HG03442 (cell line): ENCODE data around the gene SCYL2.
A peak's percentile ranks its signal among the peaks of the same experiment; 100 is the strongest.
"Not testable (repeated sequence)": the region's sequence is repeated elsewhere in the genome, so short reads cannot be mapped to it uniquely, and the experiment has no call there.

Experiments
- ATAC-seq: cut with Tn5 transposase; IDR thresholded peaks from one replicate; pipeline ENCODE4 v1.9.1; 2021; ENCODE audit warnings: mild to moderate bottlenecking, moderate library complexity; ENCODE audit not compliant: unreplicated experiment

SCYL2 gene

GRCh38 chr12:100266835-100267602 lies at the start of gene SCYL2, which contains the start of gene DEPDC4:
SCYL2 (plus strand) TSS chr12:100267177; CDS start chr12:100282971, 15,794 bp downstream.
DEPDC4 (minus strand) TSS chr12:100267079; CDS start chr12:100267076, 3 bp downstream.
- ATAC-seq: peak; percentile 86

- no peak for ATAC-seq
These were observed 47.5 kb upstream of the SCYL2 start for GRCh38 chr12:100219328-100220109.

GRCh38 chr12:100221523-100221922 lies 45.5 kb upstream of the SCYL2 start:
- no peak for ATAC-seq

DNA sequence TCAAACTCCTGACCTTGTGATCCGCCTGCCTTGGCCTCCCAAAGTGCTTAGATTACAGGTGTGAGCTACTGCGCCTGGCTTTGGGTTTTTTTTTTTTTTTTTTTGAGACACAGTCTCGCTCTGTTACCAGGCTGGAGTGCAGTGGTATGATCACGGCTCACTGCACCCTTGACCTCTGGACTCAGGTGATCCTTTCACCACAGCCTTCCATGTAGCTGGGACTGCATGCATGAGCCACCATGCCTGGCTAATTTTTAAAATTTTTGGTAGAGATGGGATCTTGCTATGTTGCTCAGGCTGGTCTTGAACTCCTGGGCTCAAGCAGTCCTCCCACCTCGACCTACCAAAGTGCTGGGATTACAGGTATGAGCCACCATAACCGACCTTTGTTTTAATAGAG lies 44.8 kb upstream of the SCYL2 start:
- ATAC-seq: not testable (repeated sequence)

- no peak for ATAC-seq
These were observed 41.5 kb upstream of the SCYL2 start for GRCh38 chr12:100225491-100225890.

- no peak for ATAC-seq
These were observed 37.8 kb upstream of the SCYL2 start for GRCh38 chr12:100229036-100229635.

- ATAC-seq: no peak
These were observed 37.1 kb upstream of the SCYL2 start for GRCh38 chr12:100229876-100230275.

- not testable (repeated sequence) for ATAC-seq
These were observed 35.1 kb upstream of the SCYL2 start for GRCh38 chr12:100231873-100232272.

DNA sequence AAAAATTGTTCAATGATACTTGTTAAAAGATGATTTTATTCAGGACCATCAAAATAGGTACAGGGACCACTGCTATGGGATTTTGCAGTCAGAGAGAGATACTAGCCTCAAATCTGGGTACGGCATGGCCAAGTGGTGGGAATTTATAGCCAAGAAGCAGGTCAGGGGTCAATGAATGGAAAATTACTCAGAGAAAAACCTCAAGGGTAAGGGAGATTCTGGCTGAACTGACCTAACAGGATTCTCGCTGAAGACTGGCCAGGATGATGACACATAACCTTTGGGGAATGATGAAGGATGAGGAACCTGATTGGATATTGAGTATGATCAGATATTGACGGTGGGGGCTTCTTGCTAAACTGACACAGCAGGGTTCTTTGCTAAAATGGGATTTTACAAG lies 32.8 kb upstream of the SCYL2 start:
- ATAC-seq: peak; percentile 6

- ATAC-seq: peak; percentile 71
These were observed 32.2 kb upstream of the SCYL2 start for GRCh38 chr12:100234591-100235304.

DNA sequence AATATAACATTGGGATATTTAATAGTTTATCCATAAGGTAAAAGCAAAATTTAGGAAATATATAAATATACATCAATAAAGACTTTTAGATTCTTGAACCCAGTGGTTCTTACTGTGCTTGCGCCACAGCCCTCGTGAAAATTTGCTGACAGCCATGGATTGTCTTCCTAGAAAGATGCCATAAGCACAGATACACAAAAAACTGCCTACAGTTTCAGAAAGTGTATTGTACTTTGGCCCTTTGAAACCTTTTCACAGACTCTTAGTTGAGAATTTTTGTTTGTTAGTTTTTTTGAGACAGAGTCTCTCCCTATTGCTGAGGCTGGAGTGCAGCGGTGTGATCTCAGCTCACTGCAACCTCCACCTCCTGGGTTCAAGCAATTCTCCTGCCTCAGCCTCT lies 28.2 kb upstream of the SCYL2 start:
- ATAC-seq: no peak

GRCh38 chr12:100239589-100239988 lies 27.4 kb upstream of the SCYL2 start:
- no peak for ATAC-seq

DNA sequence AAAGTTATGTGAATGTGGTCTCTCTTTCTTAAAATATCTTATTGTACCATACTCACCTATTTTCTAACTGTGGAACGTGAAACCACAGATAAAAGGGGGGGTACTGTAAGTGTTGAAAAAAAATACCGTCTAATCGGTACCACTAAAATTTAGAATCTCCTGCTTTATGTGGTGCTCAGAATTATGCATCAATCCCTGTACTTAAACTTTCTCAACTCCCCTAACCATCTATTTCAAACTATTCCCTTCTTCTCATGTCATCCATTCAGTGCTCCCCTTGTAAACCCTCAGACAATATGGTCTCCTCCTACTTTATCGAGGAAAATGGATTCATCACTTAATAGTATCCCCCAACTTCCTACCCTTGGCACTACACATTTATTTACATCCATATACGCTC lies 23.8 kb upstream of the SCYL2 start:
- no peak for ATAC-seq

- no peak for ATAC-seq
These were observed 19.2 kb upstream of the SCYL2 start for GRCh38 chr12:100247765-100248164.

DNA sequence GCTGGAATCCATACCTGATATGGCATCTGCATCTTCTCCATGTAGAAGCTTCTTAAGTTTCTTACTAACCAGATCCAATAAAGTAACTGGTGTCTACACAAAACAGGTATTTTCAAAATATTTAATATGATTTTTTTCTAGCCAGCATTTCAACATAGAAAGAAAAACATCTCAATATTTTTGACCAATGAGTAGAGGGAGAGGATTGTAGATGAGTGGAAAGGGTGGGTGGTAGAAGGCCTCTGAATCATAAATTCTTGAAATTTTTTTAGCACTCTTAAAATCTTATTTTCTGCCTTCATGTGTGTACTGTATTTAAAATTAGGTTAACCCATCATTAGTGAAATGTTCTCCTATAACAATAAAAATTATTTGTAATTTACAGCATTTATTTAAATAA lies 18.1 kb upstream of the SCYL2 start:
- ATAC-seq: no peak

DNA sequence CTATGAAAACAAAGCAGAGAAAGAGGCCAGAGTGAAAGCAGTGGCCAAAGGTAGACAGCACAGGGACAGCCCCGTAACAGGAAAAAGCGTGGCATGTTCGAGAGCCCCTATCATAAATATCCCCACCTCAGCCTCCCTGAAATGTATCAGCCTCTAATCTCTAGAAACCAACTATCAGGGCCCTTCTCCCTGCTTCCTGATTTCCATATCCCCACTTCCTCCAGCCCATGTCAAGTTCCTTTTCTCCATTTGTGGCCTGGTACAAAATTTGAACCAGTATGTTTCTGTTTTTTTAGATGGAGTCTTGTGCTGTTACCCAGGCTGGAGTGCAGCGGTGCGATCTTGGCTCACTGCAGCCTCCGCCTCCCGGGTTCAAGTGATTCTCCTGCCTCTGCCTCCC lies 17.0 kb upstream of the SCYL2 start:
- ATAC-seq: no peak

DNA sequence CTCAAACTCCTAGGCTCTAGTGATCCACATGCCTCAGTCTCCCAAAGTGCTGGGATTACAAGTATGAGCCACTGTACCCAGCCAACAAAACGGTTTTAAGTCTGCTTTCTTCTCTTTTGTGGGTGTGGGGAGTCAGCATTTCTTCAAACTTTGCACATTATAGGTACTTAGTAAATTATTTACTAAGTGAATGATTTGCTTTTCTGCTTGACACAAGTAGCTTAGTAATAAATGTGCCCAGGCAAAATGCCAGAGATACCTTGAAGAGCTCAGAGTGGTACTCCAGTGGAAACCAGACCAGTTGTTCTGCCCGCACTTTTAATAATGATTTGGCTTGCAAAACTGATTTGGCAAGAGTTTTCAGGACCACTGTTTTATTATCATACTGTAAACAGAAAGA lies 15.1 kb upstream of the SCYL2 start:
- ATAC-seq: no peak

DNA sequence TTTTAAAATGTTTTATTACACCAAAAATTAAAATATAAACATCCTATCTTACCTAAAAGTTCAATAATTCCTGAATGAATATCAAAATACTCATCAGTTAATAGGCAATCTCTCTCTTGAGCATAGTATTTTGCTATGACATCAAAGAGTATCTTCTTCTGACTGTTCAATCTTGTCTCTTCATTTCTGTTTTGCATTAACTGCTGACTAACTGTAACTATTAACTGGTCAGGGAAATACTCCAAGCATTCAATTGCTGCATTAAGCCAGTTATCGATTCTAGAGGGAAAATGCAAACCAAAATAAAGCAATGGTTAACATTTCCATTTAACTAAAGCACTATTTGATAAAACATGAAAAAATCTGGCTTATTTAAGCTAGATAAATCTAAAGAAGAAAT lies 13.5 kb upstream of the SCYL2 start:
- no peak for ATAC-seq

DNA sequence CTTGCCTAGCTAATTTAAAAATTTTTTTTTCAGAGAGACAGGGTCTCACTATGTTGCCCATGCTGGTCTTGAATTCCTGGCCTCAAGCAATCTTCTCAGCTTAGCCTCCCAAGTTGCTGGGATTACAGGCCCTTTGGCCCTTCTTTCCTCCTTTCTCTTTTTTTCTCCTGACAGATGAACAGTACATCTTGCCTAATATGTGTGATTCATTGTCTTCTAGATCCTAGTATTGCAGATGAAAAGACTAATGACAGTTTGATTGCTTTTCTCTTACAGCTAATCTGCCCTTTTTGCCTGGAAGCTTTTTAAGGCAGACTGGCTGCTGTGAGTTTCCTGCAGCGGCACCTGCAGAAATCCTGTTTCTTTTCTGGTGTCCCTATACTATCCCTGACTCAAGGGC lies 12.1 kb upstream of the SCYL2 start:
- no peak for ATAC-seq

- no peak for ATAC-seq
These were observed 8.8 kb upstream of the SCYL2 start for GRCh38 chr12:100258127-100258526.

DNA sequence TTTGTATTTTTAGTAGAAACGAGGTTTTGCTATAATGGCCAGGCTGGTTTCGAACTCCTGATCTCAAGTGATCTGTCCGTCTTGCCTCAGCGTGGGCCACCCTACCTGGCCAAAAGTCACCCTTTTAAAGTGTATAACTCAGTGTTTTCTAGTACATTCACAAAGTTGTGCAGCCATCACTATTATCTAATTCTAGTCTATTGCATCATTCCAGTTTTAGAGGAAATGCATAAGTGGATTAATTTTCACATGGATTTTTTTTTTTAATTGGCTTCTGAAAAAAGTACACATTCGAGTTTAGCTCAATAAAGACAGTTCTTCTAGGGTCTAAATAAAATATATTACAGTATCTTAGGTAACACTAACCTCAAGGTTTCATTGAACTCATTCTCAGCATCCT lies 3.8 kb upstream of the SCYL2 start:
- ATAC-seq: no peak
